ENCODE results near the gene DOK6.

GRCh38 chr18:69725855-69726508 is 325.3 kb downstream of the DOK6 start:
- no peak for TF ChIP-seq CTCF (IDR thresholded peaks at IDR 0.05)
- no peak for TF ChIP-seq POLR2A (IDR thresholded peaks at IDR 0.05)
- no peak for TF ChIP-seq POLR2AphosphoS5 (IDR thresholded peaks at IDR 0.05)
